IMR-90 (cell line): ENCODE data around the gene OSMR. TPM values are rescaled to one million over a fixed set of nuclear protein-coding genes. Genes with fewer than 3 reads are reported as not detected.
"Not testable (repeated sequence)": the region's sequence is repeated elsewhere in the genome, so short reads cannot be mapped to it uniquely, and the experiment has no call there.

ENCODE experiments used
- ATAC-seq: fragments of 200-7000 bp; cut with Tn5 transposase; 2 replicates; pipeline ENCODE4 v1.9.1; 2020; ENCODE audit warnings: low read depth, mild to moderate bottlenecking, moderate library complexity
- BruUV-seq: library from RNA; stranded (reverse); fragments of 400-500 nt; replicated peaks from 2 replicates; lab custom pipeline; 2021; lab: Mats Ljungman, UMichigan
- CTCF ChIA-PET: fragments of 300-600 bp; formaldehyde crosslinking; extraction: SDS; loops from one replicate; lab custom pipeline; 2021; ENCODE audit warnings: antibody characterized with exemption; lab: Yijun Ruan, JAX
- POLR2A ChIA-PET: fragments of 300-600 bp; sonication (Branson Sonifier 250); formaldehyde crosslinking; loops from one replicate; lab custom pipeline; 2022; ENCODE audit warnings: antibody characterized with exemption; ENCODE audit not compliant: unreplicated experiment; lab: Charles Lee
- DNase-seq: peaks from one replicate; pipeline ENCODE4 v3.0.0; 2013
- H2AFZ ChIP-seq: replicated peaks from 2 replicates; pipeline ENCODE3; 2013; ENCODE audit warnings: low read length, mild to moderate bottlenecking; ENCODE audit not compliant: poor library complexity
- H2AK5ac ChIP-seq: 2 replicates; pipeline ENCODE4 v1.6.1; 2013; ENCODE audit warnings: low read depth, low read length, inconsistent platforms
- H2AK9ac ChIP-seq: replicated peaks from 2 replicates; pipeline ENCODE3; 2013; ENCODE audit warnings: mild to moderate bottlenecking, low read depth, low read length, moderate library complexity; ENCODE audit not compliant: poor library complexity
- H2BK120ac ChIP-seq: 2 replicates; pipeline ENCODE4 v1.6.1; 2013; ENCODE audit warnings: low read depth, low read length, inconsistent platforms
- H2BK15ac ChIP-seq: 3 replicates; pipeline ENCODE4 v1.6.1; 2013; ENCODE audit warnings: low read depth, low read length, inconsistent platforms
- H2BK20ac ChIP-seq: 2 replicates; pipeline ENCODE4 v1.6.1; 2013; ENCODE audit warnings: low read depth, mild to moderate bottlenecking, inconsistent platforms, low read length, moderate library complexity
- H2BK5ac ChIP-seq: 2 replicates; pipeline ENCODE4 v1.6.1; 2013; ENCODE audit warnings: mild to moderate bottlenecking, low read depth, low read length, inconsistent platforms; ENCODE audit not compliant: poor library complexity, severe bottlenecking
- H3K14ac ChIP-seq: replicated peaks from 2 replicates; pipeline ENCODE4 v1.6.1; 2013; ENCODE audit warnings: low read depth, low read length, inconsistent platforms
- H3K18ac ChIP-seq: 2 replicates; pipeline ENCODE4 v1.6.1; 2013; ENCODE audit warnings: low read depth, low read length, control low read depth
- H3K23ac ChIP-seq: 2 replicates; pipeline ENCODE4 v1.6.1; 2013; ENCODE audit warnings: low read depth, low read length, inconsistent platforms
- H3K27ac ChIP-seq: 2 replicates; pipeline ENCODE4 v1.5.1; 2013; ENCODE audit warnings: mild to moderate bottlenecking, control low read depth, low read length; ENCODE audit not compliant: insufficient read depth
- H3K27me3 ChIP-seq: 2 replicates; pipeline ENCODE4 v1.6.1; 2013; ENCODE audit warnings: low read length; ENCODE audit not compliant: control insufficient read depth, insufficient read depth
- H3K36me3 ChIP-seq: 2 replicates; pipeline ENCODE4 v1.6.1; 2013; ENCODE audit warnings: low read length, mixed read lengths; ENCODE audit not compliant: control insufficient read depth, insufficient read depth
- H3K4ac ChIP-seq: 2 replicates; pipeline ENCODE4 v1.6.1; 2013; ENCODE audit warnings: low read depth, low read length, inconsistent platforms
- H3K4me1 ChIP-seq: 2 replicates; pipeline ENCODE4 v1.6.1; 2013; ENCODE audit warnings: low read length, mixed read lengths; ENCODE audit not compliant: control insufficient read depth, insufficient read depth
- H3K4me2 ChIP-seq: 2 replicates; pipeline ENCODE4 v1.6.1; 2013; ENCODE audit warnings: low read depth, mild to moderate bottlenecking, control low read depth, low read length, moderate library complexity
- H3K4me3 ChIP-seq: 2 replicates; pipeline ENCODE4 v1.5.1; 2013; ENCODE audit warnings: low read depth, mild to moderate bottlenecking, control low read depth, low read length, moderate library complexity; ENCODE audit not compliant: insufficient read depth
- H3K56ac ChIP-seq: 2 replicates; pipeline ENCODE4 v1.6.1; 2013; ENCODE audit warnings: low read length, inconsistent platforms; ENCODE audit not compliant: insufficient read depth; ENCODE audit errors: extremely low read depth
- H3K79me1 ChIP-seq, 2 experiments: 2 replicates each; pipeline ENCODE4 v1.6.1; 2013; ENCODE audit warnings: low read length in 2 of 2, inconsistent platforms in 1 of 2, low read depth in 1 of 2
- H3K9ac ChIP-seq: 2 replicates; pipeline ENCODE4 v1.6.1; 2013; ENCODE audit warnings: low read depth, low read length, control low read depth
- H3K9me1 ChIP-seq: 2 replicates; pipeline ENCODE4 v1.6.1; 2013; ENCODE audit warnings: low read length, inconsistent platforms; ENCODE audit not compliant: insufficient read depth
- H3K9me3 ChIP-seq: 2 replicates; pipeline ENCODE4 v1.6.1; 2013; ENCODE audit warnings: low read length; ENCODE audit not compliant: control insufficient read depth, insufficient read depth
- H4K20me1 ChIP-seq: 2 replicates; pipeline ENCODE4 v1.6.1; 2013; ENCODE audit warnings: low read length, inconsistent platforms; ENCODE audit not compliant: insufficient read depth
- H4K5ac ChIP-seq: 2 replicates; pipeline ENCODE4 v1.6.1; 2013; ENCODE audit warnings: mild to moderate bottlenecking, low read depth, low read length, control low read depth
- H4K8ac ChIP-seq, 2 experiments: 2 replicates each; pipeline ENCODE4 v1.6.1; 2013; ENCODE audit warnings: low read depth in 2 of 2, low read length in 2 of 2, control low read depth in 1 of 2, inconsistent platforms in 1 of 2
- H4K91ac ChIP-seq: 2 replicates; pipeline ENCODE4 v1.6.1; 2013; ENCODE audit warnings: low read depth, low read length, inconsistent platforms; ENCODE audit not compliant: insufficient read depth
- MAFK ChIP-seq: IDR thresholded peaks from 2 replicates; pipeline ENCODE4 v1.6.1; 2012; ENCODE audit warnings: low read depth, low read length, improper control_type of control experiment
- MAZ ChIP-seq: IDR thresholded peaks from 2 replicates; pipeline ENCODE4 v1.6.1; 2012; ENCODE audit warnings: low read depth, mild to moderate bottlenecking, low read length, improper control_type of control experiment, moderate library complexity, borderline replicate concordance
- MXI1 ChIP-seq: IDR thresholded peaks from 2 replicates; pipeline ENCODE4 v1.6.1; 2012; ENCODE audit warnings: low read depth, mild to moderate bottlenecking, low read length, moderate library complexity, borderline replicate concordance
- NFE2L2 ChIP-seq: fragments of 150-350 bp; IDR thresholded peaks from 2 replicates; pipeline ENCODE4 v1.6.1; 2016; ENCODE audit warnings: low read depth, mild to moderate bottlenecking, low read length
- POLR2A ChIP-seq: IDR thresholded peaks from 2 replicates; pipeline ENCODE4 v1.6.1; 2012; ENCODE audit warnings: mild to moderate bottlenecking, low read depth, low read length
- USF2 ChIP-seq: fragments of 150-350 bp; IDR thresholded peaks from 2 replicates; pipeline ENCODE4 v1.6.1; 2017; ENCODE audit warnings: mild to moderate bottlenecking, antibody characterized with exemption, low read length, low read depth
- WGBS, 2 experiments: methylation state at CpG; one replicate each; pipeline versions ENCODE4 v1.1.5 to v1.1.7; 2013; ENCODE audit warnings: missing lambda C conversion rate in 2 of 2; ENCODE audit not compliant: insufficient read length in 1 of 2; ENCODE audit errors: extremely low coverage in 2 of 2; 5-methylcytosine and 5-hydroxymethylcytosine counted together
- dilution Hi-C: fragments of 300-500 bp; cut with HindIII; formaldehyde crosslinking; loops from one replicate; pipeline ENCODE4 v1.14.3; 2018; ENCODE audit warnings: low sequenced_read_pairs; ENCODE audit not compliant: unreplicated experiment
- in situ Hi-C: fragments of 300-500 bp; cut with MboI; formaldehyde crosslinking; loops from 3 replicates; pipeline ENCODE4 v1.14.3; 2019; ENCODE audit warnings: low sequenced_read_pairs, inconsistent platforms, mixed read lengths
- intact Hi-C: fragments of 100-400 bp; cut with micrococcal nuclease; formaldehyde crosslinking; loops from 2 replicates; pipeline ENCODE4 v1.10.0; 2022
- polyA plus RNA-seq, 3 experiments: library from polyadenylated mRNA; depleted of rRNA; stranded (reverse); fragments of >200 nt; gene quantifications; 2 replicates each; pipeline ENCODE4 v1.2.3, GENCODE V29; 2012; ENCODE audit warnings: low replicate concordance in 1 of 3
- total RNA-seq: library from RNA; depleted of rRNA; stranded (reverse); fragments of >200 nt; gene quantifications from 2 replicates; pipeline ENCODE4 v1.2.3, GENCODE V29; 2012

The OSMR gene
- total and polyA plus RNA-seq, 2 of the 4 experiments (the other 2 are of a cell fraction): 41.6 to 48.7 TPM

- no peak overlapping the region for H2AK5ac ChIP-seq
- ChIA-PET POLR2A (no interaction called here), CTCF (no interaction called here)
- H4K20me1 ChIP-seq: peaks cover 42% of the 10 kb centered on the region
- H2BK120ac ChIP-seq: no peak overlapping the region
- peaks cover 20 to 46% of the 10 kb centered on the region in 2 experiments for H3K79me1 ChIP-seq
- no peak overlapping the region for H3K18ac ChIP-seq
- H2BK5ac ChIP-seq: no peak overlapping the region
- H4K8ac ChIP-seq: no peak overlapping the region
- no peak overlapping the region for H3K4ac ChIP-seq
- no CpG with 5 or more reads among the region's 3 CpGs for WGBS, 2 experiments
- H3K9me1 ChIP-seq: peaks cover 7% of the 10 kb centered on the region
- no peak overlapping the region for H3K4me3 ChIP-seq
- BruUV-seq: no TSS peak
- H3K23ac ChIP-seq: no peak overlapping the region
- no peak overlapping the region for H4K5ac ChIP-seq
- no peak overlapping the region for H2AFZ ChIP-seq
- no peak overlapping the region for H3K27ac ChIP-seq
- no peak overlapping the region for H4K91ac ChIP-seq
- peaks cover 13% of the 10 kb centered on the region for H3K4me1 ChIP-seq
- no peak overlapping the region for H2BK20ac ChIP-seq
- no peaks in the 10 kb centered on the region for H3K27me3 ChIP-seq
- no peak overlapping the region for H3K9ac ChIP-seq
- H3K9me3 ChIP-seq: 0 out of 2 replicates have a peak, but pooled peaks cover 2% of the 10 kb centered on the region
- H3K4me2 ChIP-seq: no peak overlapping the region
- ATAC-seq (no peak), DNase-seq (no peak)
- no peak overlapping the region for H2AK9ac ChIP-seq
- no peak overlapping the region for H3K56ac ChIP-seq
- in situ Hi-C loops: no loop called here
- intact Hi-C loops: no loop called here
- no peak overlapping the region for H3K14ac ChIP-seq
- dilution Hi-C loops: no loop called here
- no peak overlapping the region for H2BK15ac ChIP-seq
- peaks cover 10% of the 10 kb centered on the region for H3K36me3 ChIP-seq
- no peak for TF ChIP-seq POLR2A
- TF ChIP-seq NFE2L2: no peak
- no peak for TF ChIP-seq USF2
- TF ChIP-seq MXI1: no peak
- no peak for TF ChIP-seq MAZ
- no peak for TF ChIP-seq MAFK
Measured at GRCh38 chr5:38858839-38859238, 13.0 kb downstream of the OSMR start.

- H2BK120ac ChIP-seq, H3K4me2 ChIP-seq, H3K4me3 ChIP-seq, H3K14ac ChIP-seq, ATAC-seq, H3K36me3 ChIP-seq, H3K56ac ChIP-seq, H3K4ac ChIP-seq, H2AK9ac ChIP-seq, dilution Hi-C loops, H3K9ac ChIP-seq, CTCF ChIA-PET, H3K27me3 ChIP-seq, in situ Hi-C loops, H2BK20ac ChIP-seq, H3K18ac ChIP-seq, H2BK5ac ChIP-seq, intact Hi-C loops, H3K23ac ChIP-seq, H4K91ac ChIP-seq, H2AFZ ChIP-seq, H2AK5ac ChIP-seq, BruUV-seq, H2BK15ac ChIP-seq, H4K5ac ChIP-seq, H3K27ac ChIP-seq, H3K9me3 ChIP-seq, H4K8ac ChIP-seq, DNase-seq: not testable (repeated sequence)
- POLR2A ChIA-PET: interaction anchor here (0.6 kb wide), 1 partner anchor 214 kb away, joined by 3 read pairs; no protein-coding TSS in a partner anchor
- peaks cover 14% of the 10 kb centered on the region for H3K9me1 ChIP-seq
- peaks cover 36% of the 10 kb centered on the region for H4K20me1 ChIP-seq
- WGBS, 2 experiments: no CpG with 5 or more reads among the region's 64 CpGs
- peaks cover 13% of the 10 kb centered on the region for H3K4me1 ChIP-seq
- peaks cover 4 to 40% of the 10 kb centered on the region in 2 experiments; a peak in 3 of 4 replicates for H3K79me1 ChIP-seq
Measured at GRCh38 chr5:38861986-38862770, 16.4 kb downstream of the OSMR start.
